GM21526 (cell line): Measurements from ENCODE around the gene DPF3.
"Not testable (repeated sequence)": the region's sequence is repeated elsewhere in the genome, so short reads cannot be mapped to it uniquely, and the experiment has no call there.

Source experiments
- ATAC-seq: cut with Tn5 transposase; IDR thresholded peaks from one replicate; pipeline ENCODE4 v1.9.1; 2021; ENCODE audit warnings: moderate library complexity; ENCODE audit not compliant: unreplicated experiment, low FRiP score

The DPF3 gene

GRCh38 chr14:72881543-72881942 lies 12.4 kb downstream of the DPF3 start:
- ATAC-seq, result no peak

- no peak for ATAC-seq
These were observed 13.1 kb downstream of the DPF3 start for GRCh38 chr14:72880820-72881219.

DNA sequence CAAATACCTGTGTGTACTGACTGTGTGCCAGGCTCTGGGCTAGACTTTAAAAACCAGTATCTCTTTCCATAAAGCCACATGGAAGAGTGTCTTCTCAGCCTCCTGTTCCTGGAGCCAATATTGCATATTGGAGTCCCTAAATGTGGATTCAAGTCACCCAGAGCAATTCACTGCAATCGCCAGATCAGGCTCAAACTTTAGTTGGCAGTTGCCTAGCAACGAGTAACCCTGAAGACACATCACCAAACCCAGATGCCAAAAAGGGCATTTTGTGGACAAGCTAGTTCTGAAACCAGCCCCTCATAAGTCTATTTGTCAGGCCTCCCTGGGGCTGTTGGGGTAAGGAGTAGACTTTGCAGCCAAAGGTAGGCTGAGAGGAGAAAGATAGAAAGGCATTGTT lies 13.7 kb downstream of the DPF3 start:
- ATAC-seq, result no peak

- no peak for ATAC-seq
These were observed 14.5 kb downstream of the DPF3 start for GRCh38 chr14:72879431-72879830.

GRCh38 chr14:72878746-72879145 lies 15.2 kb downstream of the DPF3 start:
- no peak for ATAC-seq

DNA sequence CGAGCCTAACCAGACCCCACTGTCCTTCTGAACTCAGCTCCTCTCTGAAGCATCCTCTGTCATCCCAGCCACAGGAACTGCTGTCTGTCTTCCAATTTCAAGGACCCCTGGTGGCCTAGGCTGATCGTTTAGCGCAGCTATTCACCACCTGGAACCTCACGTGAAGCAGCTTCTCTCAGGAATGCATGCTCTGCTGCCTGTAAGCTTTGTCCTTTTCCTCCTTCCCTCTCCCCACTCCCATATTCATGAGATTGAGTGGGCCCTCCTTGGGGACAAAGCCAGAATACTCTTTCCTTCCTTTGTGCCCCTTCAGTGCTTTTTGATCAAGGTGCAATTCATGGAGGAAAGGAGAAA lies 17.2 kb downstream of the DPF3 start:
- ATAC-seq, result no peak

GRCh38 chr14:72876005-72876709 lies 17.7 kb downstream of the DPF3 start:
- no peak for ATAC-seq

GRCh38 chr14:72870878-72871277 lies 23.0 kb downstream of the DPF3 start:
- ATAC-seq, result not testable (repeated sequence)

DNA sequence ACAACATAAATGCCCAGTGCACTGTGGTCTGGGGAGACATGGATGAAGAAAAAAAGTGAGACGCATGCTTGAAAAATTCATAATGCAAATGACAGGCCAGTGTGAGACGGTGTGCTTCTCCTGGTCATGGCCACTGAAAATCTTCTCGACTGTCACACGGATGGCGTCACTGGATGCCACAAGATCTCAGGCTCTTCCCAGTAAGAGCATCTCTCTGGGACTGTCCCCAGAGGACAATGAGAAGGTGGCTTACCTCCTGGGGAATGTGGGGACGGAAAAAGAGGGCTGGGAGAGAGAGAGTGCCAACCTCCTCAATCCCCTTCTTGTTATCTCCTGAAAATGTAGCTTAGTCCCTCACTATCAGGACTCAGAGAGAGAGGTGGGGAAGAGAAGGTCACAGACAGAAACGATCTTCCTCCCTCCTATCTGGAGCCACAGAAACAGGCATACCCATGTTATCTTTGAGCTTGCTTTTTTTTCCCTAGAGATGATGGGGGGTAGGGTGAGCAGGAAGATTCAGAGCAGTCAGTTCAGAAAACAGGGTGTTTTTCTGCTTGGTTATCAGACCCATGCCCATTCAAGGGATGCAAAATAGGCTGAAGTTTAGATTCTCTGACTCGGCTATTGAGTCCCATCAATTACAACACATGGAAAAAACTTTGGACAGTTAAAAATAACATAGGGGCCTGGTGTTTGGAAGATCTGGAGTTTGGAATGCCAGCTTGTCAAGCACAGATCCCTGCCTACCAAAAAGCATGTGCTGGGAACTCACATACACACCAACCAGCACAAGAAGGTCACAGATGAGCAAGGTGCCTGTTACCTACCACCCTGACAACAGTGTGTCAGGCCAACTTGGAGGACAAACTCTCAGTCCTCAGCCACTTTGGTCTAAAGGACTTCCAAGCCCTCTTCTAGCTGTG lies 24.2 kb downstream of the DPF3 start:
- ATAC-seq, result no peak

DNA sequence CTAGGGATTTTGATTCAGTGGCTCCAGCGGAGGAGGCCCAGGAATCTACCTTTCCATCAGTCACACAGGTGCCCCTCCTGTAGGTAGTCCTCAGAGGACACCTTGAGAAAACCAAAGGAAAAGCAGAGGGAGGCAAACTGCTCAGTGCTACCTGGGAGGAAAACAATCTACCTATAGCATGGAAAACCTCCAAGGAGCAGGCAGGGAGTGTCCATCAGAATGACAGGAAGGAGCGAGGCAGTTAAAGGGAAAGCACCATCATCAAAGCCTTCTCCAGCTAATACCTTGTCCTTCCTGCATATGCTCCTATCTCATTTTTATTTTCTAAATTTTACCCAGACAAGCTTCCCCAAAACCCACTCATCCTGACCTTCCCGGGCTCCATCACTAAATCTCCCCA lies 25.4 kb downstream of the DPF3 start:
- no peak for ATAC-seq

GRCh38 chr14:72864712-72865365 lies 29.1 kb downstream of the DPF3 start:
- no peak for ATAC-seq

DNA sequence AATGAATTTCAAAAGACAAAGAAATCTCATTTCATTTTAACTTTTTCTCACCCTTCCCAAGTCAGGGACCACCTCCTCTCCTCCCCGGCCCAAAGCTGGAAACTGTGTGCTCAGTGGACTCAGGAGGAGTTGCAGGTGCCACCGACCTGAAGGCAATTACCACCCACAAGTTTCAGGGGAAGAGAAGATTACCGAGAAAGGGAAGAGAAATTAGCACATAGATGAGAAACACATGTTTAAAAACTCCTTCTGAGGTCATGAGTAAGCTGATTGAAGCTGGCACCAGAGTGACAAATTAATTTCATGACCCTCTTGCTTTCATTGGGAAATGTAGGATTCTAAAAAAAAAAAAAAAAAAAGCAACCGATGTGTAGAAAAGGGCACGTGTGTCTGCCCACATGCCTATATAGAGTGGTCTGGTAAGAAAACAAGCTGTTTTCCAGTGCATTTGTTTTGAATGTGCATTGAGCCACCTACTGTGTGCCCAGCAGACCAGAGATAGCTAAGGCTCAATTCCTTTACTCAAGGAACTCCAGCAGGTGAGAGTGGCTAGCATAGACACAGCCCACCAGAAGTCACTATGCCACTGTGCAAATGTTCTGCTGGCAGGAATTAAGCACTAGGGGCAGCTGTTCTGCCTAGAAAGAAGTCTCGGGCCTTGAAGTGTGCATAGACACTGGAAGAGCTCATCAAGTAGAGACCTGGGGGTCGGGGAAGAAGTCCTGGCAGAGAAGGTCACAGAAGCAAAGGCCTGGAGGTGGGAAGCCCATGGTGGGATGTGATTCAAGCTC lies 30.5 kb downstream of the DPF3 start:
- ATAC-seq, result no peak

- ATAC-seq, result no peak
These were observed 37.2 kb downstream of the DPF3 start for GRCh38 chr14:72856530-72857266.

DNA sequence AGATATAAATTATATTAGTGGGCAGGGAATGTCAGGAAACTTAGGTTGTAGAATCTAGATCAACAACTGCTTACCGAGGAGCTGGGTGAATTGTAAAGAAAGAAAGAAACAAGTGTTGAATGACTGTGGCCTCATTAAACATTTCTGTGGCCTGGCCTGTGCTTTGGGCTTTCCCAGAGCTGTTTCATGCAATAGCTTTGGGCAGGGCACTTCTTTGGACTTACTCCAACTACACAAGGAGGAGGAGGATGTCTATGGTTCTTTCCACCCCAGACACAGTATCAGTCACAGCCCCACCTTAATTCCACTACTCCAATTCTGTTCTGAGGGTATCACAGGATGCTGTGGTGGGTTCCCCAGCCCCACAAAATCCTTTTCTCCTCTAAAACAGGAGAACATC lies 38.0 kb downstream of the DPF3 start:
- ATAC-seq, result no peak

GRCh38 chr14:72852194-72852593 lies 41.7 kb downstream of the DPF3 start:
- ATAC-seq, result no peak

DNA sequence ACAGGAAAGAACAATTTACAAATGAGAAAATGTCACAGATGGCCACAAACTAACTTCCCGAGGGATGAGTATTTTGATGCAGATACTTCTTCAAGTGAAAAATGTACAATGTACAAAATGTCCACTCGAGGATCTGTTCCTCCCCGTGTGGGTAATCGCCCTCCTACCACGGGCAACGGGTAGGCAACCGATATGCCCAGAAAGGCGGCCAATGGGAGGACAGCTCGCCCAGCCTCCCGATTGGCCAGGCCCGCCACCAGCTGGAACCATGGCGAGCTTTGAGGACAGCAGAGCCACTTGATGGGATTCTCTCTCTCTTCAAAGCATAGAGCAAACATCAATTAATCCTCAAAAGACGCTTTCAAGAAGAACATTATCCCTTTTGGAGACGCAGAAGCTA lies 42.3 kb downstream of the DPF3 start:
- no peak for ATAC-seq

GRCh38 chr14:72850360-72850759 lies 43.5 kb downstream of the DPF3 start:
- no peak for ATAC-seq

- ATAC-seq, result no peak
These were observed 44.7 kb downstream of the DPF3 start for GRCh38 chr14:72849222-72849621.

GRCh38 chr14:72847721-72848120 lies 46.2 kb downstream of the DPF3 start:
- no peak for ATAC-seq

DNA sequence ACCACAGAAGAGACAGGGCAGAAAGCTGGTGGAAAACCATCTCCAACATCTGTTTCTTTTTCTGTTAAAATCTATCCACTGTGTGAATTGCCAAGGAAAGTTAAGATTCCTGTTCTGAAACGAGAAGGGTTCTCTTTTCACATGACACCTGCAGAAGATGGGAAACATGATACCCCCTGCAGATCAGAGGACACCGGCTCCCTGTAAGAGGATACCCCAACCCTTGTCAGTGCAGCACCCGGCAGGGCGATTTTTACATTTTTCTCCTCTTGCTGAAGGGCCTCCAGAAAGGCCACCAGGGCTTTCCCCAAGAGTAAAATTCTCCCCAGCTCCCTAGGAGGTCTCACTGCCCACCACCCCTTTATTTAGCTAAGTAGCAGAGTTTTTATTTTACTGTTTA lies 48.2 kb downstream of the DPF3 start:
- no peak for ATAC-seq
